Measurements from ENCODE around the gene SAMD1.
A peak's percentile ranks its signal among the peaks of the same experiment; 100 is the strongest.

SAMD1 gene

DNA sequence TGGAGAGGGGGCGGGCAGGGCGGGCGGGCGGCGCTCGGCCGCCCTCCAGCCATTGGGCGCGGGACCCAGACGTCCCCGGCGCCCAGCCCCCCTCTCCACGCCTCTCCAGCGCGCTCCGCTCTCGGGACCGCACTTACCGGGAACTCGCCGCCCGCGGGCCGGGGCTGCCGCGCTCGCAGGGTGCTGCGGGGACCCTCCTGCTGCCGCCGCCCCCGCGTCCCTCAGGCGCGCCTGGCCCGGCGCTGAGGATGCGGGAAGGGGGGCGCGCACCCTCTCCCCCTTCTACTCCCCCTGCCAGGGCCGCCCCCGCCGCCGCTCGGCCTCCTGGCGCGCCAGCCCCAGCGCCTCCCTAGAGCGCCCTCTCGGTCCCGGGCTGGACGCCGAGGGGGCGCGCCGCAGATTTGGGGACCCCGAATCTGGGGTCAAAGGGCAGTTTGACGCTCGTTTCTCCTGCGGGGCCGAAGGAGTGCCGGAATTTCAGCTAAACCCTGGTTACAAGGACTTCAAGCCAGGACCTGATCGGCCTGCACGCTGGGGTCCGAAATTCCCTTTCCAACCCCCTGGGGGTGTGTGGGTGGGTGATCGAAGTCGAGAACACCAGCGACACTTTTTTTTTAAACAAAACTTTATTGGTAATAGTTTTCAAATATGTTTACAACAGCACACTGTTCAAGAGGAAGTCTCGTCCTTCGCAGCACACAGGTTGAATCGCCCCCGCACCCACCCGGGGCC lies 696 bp upstream of the SAMD1 start:
- H4K20me1 ChIP-seq, result peaks cover 20% of the 10 kb centered on the region
- no peak for TF ChIP-seq Cebpa-rat (IDR thresholded peaks at IDR 0.05)
- H3K27me3 ChIP-seq, result no peaks in the 10 kb centered on the region
- H3K27ac ChIP-seq, result peak overlapping the region; percentile 84
- peaks cover 33% of the 10 kb centered on the region for H3K36me3 ChIP-seq
- H3K4me1 ChIP-seq, result peaks cover 24% of the 10 kb centered on the region
- H3K9ac ChIP-seq, result peak overlapping the region; percentile 81
- peak overlapping the region; percentile 84 for H3K4me3 ChIP-seq
- peaks cover 15% of the 10 kb centered on the region for H3K9me3 ChIP-seq
- H3K4me2 ChIP-seq, result peak overlapping the region; percentile 81

DNA sequence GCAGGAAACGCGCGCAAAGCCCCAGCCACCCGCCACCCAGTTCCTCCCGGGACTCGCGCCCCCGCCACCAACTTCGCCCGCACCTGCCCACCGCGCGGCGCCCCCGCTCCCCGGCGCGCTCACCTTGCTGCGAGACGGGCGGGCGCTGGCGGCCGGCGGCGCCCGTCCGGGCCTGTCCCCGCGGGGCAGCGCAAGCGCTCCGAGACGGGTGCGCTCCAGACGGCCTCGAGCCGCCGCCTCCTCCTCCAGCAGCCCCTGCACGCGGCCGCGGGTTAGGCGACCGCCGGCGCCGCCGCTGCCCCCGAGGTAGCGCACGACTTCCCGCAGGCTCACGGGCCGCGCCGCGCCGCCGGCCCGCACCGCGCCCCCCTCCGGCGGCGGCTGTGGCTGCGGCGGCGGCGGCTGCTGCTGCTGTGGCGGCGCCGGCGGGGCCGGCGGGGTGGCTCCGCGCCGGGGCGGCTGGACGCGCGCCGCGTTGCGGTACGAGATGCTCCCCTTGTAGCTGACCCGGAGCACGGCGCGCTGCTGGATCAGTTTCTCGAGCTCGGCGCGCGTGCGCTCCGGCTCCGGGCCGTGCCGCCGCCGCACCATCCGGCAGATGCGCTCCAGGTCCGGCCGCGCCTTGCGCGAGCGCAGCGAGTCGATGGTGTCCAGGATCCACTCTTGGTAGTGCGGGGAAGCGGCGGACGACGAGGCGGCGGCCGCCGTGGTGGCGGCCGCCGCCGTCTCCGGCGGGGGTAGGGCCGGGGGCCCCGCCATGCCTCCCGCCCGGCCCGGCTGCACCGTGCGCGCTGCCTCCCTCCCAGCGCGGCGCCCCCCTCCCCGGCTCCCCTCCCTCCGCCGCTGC lies 666 bp downstream of the SAMD1 start:
- Histone ChIP-seq H3K27ac (peak overlapping the region; percentile 75), H3K4me2 (peak overlapping the region; percentile 92), H3K9me3 (peaks cover 15% of the 10 kb centered on the region), H3K36me3 (peaks cover 43% of the 10 kb centered on the region), H3K4me3 (peak overlapping the region; percentile 79), H4K20me1 (peaks cover 20% of the 10 kb centered on the region), H3K4me1 (peaks cover 24% of the 10 kb centered on the region), H3K27me3 (no peaks in the 10 kb centered on the region), H3K9ac (peak overlapping the region; percentile 82)
- no peak for TF ChIP-seq Cebpa-rat (IDR thresholded peaks at IDR 0.05)

DNA sequence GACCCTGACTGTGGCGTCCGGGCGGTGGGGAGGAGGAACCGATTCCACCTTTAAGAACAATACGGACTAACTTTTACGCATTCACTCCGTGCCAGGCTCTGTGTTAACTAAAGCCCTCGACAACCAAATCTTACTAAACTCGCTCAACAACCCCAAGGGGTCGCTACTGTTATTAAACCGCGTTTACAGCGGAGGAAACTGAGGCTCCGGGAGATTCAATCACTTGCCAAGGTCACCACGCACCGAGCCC lies 1.2 kb downstream of the SAMD1 start:
- Histone ChIP-seq H3K27me3 (no peaks in the 10 kb centered on the region), H3K4me3 (peak overlapping the region; percentile 79), H3K9me3 (peaks cover 14% of the 10 kb centered on the region), H3K4me2 (peak overlapping the region; percentile 92), H3K4me1 (peaks cover 24% of the 10 kb centered on the region), H3K36me3 (peaks cover 45% of the 10 kb centered on the region), H4K20me1 (peaks cover 20% of the 10 kb centered on the region), H3K27ac (peak overlapping the region; percentile 62; the same call in 1 of the 2 replicates), H3K9ac (peak overlapping the region; percentile 82)
- TF ChIP-seq Cebpa-rat (IDR thresholded peaks at IDR 0.05), result no peak

DNA sequence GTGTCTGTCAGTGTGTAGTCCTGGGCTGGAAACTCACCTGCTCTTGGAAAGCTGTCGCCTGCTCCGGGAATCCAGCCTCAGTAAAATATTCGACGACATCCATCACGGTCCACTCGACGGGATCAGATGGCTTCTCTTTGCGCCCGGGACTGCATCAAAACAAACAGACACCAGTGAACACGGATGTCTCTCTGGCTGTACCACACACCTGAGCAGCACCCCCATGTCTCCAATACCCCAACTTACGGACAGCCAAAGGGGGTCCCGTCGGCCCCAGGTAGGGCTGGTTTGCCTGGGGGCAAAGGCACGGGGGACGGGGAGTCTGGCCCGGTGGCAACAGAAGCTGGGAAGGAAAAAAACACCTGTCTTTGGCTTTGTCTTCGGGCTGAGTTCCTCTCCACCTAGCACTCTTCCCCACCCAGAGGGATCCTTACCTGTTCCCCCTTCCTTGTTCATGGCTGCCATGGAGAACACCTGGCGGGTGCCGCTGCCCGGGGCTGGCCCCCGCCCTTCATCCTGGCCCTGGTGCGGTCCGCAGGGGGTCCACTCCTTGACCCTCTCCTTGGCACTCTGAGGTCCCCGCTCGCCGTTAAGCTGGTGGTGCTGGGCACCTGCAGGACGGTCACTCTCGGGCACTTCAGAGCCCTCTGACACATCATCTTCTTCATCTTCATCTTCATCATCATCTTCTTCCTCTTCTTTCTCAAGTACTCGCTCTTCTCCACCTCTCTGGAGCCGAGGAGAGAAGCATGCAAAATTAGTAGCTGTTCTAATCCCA lies 1.7 kb downstream of the SAMD1 start:
- Histone ChIP-seq H4K20me1 (peaks cover 20% of the 10 kb centered on the region), H3K4me1 (peaks cover 24% of the 10 kb centered on the region), H3K9ac (peak overlapping the region; percentile 82), H3K36me3 (peaks cover 45% of the 10 kb centered on the region), H3K9me3 (peaks cover 9% of the 10 kb centered on the region), H3K27ac (0 out of 2 replicates have a peak overlapping the region, but pooled peaks have one; percentile 62), H3K4me2 (peak overlapping the region; percentile 92), H3K27me3 (no peaks in the 10 kb centered on the region), H3K4me3 (peak overlapping the region; percentile 79)
- no peak for TF ChIP-seq Cebpa-rat (IDR thresholded peaks at IDR 0.05)

DNA sequence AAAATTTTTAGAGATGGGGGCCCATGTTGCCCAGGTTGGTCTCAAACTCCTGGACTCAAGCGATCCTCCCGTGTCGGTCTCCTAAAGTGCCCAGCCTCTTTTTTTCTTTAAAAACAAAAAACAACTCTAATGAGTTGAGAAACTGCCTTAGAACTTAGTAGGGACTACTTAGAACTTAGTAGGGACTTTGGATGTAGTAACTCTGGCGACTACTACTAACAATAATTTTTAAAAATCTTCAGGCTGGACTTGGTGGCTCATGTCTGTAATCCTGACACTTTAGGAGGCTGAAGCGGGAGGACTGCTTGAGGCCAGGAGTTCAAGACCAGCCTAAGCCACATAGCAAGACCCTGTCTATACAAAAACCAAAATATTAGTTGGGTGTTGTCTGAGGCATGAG lies 4.5 kb downstream of the SAMD1 start:
- Histone ChIP-seq H3K4me3 (no peak overlapping the region), H3K9me3 (no peaks in the 10 kb centered on the region), H3K9ac (no peak overlapping the region), H3K4me2 (no peak overlapping the region), H3K36me3 (peaks cover 38% of the 10 kb centered on the region), H3K27ac (no peak overlapping the region), H3K4me1 (peaks cover 32% of the 10 kb centered on the region), H4K20me1 (peaks cover 20% of the 10 kb centered on the region), H3K27me3 (no peaks in the 10 kb centered on the region)
- no peak for TF ChIP-seq Cebpa-rat (IDR thresholded peaks at IDR 0.05)

DNA sequence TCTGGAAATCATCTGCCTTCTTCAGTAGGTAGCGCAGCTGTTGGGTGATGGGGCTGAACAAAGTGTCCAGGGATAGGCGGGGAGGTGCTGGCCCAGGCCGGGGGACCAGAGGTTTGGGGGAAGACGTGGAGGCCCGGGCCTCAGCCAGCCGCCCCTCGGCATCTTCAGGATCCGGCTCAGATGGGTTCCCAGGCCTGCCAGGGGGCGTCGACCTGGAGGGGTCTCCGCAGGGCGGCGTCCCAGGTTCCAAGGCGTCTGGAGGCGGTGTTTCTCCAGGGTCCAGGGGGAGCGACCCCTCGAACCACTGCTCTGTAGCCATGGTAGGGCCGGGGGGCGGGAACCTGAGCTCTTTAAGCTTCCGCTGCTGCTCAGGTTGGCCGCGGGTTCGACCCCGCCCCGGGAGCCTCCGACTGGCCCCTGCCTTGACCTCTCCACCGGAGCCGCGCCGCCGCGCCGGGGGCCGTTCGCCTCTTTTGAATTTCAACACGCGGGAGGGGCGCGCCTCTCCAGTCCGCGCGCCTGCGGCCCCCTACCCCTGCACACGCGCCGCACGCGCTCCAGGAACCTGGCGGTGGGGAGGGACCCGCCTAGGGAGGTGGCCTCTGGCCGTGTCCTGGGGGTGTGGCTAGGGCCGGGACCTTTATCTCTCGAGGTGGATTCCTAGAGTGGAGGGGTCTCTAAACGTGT lies 5.1 kb downstream of the SAMD1 start, which contains the start of gene C19orf67:
C19orf67 (minus strand) TSS at position 475 of the 687 bp plus-strand sequence; CDS start at position 319, 156 bp downstream.
- no peaks in the 10 kb centered on the region for H3K27me3 ChIP-seq
- TF ChIP-seq Cebpa-rat (IDR thresholded peaks at IDR 0.05), result no peak
- H3K4me1 ChIP-seq, result peaks cover 34% of the 10 kb centered on the region
- H3K27ac ChIP-seq, result no peak within 1 kb of the TSS
- no peak within 1 kb of the TSS for H3K4me2 ChIP-seq
- H3K9me3 ChIP-seq, result no peaks in the 10 kb centered on the region
- peaks cover 20% of the 10 kb centered on the region for H4K20me1 ChIP-seq
- H3K36me3 ChIP-seq, result peaks cover 38% of the 10 kb centered on the region
- H3K4me3 ChIP-seq, result no peak within 1 kb of the TSS
- no peak within 1 kb of the TSS for H3K9ac ChIP-seq

DNA sequence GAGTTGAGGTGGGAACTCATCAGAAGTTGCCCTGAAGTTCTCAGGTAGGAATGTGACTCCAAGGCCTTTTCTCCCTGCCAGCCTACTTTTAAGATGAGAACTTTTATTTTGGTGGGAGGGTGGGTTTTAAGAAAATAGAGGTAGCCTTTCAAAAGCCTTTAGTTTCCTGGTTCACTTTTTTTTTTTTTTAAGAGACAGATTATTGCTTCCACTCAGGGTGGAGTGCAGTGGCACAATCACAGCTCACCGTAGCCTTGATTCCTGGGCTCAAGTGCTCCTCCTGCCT lies 7.9 kb downstream of the SAMD1 start:
- 0 out of 2 replicates have a peak overlapping the region, but pooled peaks have one; percentile 76 for H3K9ac ChIP-seq
- H3K4me3 ChIP-seq, result no peak overlapping the region
- H3K27ac ChIP-seq, result no peak overlapping the region

DNA sequence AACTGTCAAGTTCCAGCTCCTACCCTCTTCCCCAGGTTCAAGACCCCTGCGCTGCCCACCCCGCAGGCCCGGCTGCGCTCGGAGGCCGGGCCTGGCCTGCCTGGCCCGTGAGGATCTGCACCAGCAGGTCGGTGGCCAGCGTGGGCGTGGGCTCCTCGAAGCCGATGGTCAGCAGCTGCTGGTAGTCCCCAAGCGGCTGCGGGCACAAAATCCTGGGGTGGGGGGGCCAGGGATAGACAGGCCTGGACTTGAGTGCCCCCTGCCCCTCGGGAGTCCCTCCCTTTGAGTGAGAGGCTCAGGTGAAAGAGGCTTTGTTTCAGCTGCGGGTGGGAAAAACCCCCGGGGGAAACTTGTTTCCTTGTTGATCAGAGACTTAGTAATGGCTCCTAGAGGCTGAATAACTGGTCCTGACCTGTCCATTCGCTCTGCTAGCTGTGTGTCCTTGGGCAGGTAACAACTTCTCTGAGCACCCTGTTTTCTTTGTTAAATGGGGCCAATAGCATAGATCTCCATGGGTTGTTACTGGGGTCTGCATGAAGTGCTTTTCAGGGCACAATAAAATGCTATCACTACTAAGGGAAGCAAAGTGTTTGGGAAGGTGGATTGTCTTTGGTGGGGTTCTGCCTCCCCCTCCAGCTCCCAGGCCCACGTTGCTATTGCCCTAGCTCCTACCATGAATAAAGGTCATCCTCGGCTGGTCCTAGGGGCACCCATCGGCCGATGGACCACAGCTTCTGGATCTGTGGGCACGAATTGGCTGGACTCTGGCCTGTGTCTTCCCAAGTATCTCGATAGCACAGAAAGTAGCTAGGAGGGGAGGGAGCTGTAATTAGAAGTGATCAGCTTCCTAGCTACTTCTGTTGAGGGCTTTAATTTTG lies 8.5 kb downstream of the SAMD1 start:
- no peak for TF ChIP-seq Cebpa-rat (IDR thresholded peaks at IDR 0.05)
- H3K9me3 ChIP-seq, result no peaks in the 10 kb centered on the region
- peak overlapping the region; percentile 79 for H3K4me3 ChIP-seq
- H4K20me1 ChIP-seq, result no peaks in the 10 kb centered on the region
- peaks cover 18% of the 10 kb centered on the region for H3K36me3 ChIP-seq
- peaks cover 39% of the 10 kb centered on the region for H3K4me1 ChIP-seq
- H3K4me2 ChIP-seq, result peak overlapping the region; percentile 87
- no peaks in the 10 kb centered on the region for H3K27me3 ChIP-seq
- H3K9ac ChIP-seq, result peak overlapping the region; percentile 76
- peak overlapping the region; percentile 61; the same call in 1 of the 2 replicates for H3K27ac ChIP-seq

More for the DNA sequence above, 7.9 kb downstream of the SAMD1 start:
- Histone ChIP-seq H3K4me1 (peaks cover 39% of the 10 kb centered on the region), H3K27me3 (no peaks in the 10 kb centered on the region), H3K4me2 (peak overlapping the region; percentile 87), H3K9me3 (no peaks in the 10 kb centered on the region), H3K36me3 (peaks cover 24% of the 10 kb centered on the region), H4K20me1 (no peaks in the 10 kb centered on the region)
- no peak for TF ChIP-seq Cebpa-rat (IDR thresholded peaks at IDR 0.05)

Data from BLaER1 (cell line).